Left colon (tissue), 2 donors: ENCODE results near the gene OR2T8. TPM values are rescaled to one million over a fixed set of nuclear protein-coding genes. Genes with fewer than 3 reads are reported as not detected.
"Not testable (repeated sequence)": the region's sequence is repeated elsewhere in the genome, so short reads cannot be mapped to it uniquely, and the experiment has no call there.

Experiments used
- ATAC-seq: fragments of 200-7000 bp; cut with Tn5 transposase; one replicate; pipeline ENCODE4 v1.9.1; 2020; ENCODE audit warnings: mild to moderate bottlenecking, moderate library complexity
- DNase-seq, 2 donors: peaks; one replicate each; pipeline ENCODE4 v3.0.0-alpha.2; 2020
- intact Hi-C, 2 donors: fragments of 100-400 bp; cut with DNase I in 1 of 2; cut with micrococcal nuclease in 1 of 2; formaldehyde crosslinking; loops; one replicate each; pipeline versions ENCODE4 v1.11.2 to v1.14.0; 2022; cut with DNase I, micrococcal nuclease
- long read RNA-seq: library from polyadenylated mRNA; unstranded; transcript quantifications from one replicate; pipeline ENCODE4 v2.0.0, GENCODE V29; 2021
- total RNA-seq, 2 donors: library from RNA; stranded (reverse); fragmentation: NEBNext Ultra II Directional; extraction: Animal tissue kit (Norgen Biotek cat#: 25700); gene quantifications; one replicate each; pipeline ENCODE4 v1.2.1, GENCODE V29; 2021
- donor health status: DM: no; HTN: no; CAD: no.
- donor health status: DM: yes; HTN: yes; CAD: no.

The OR2T8 gene
- total RNA-seq = under 1 TPM in 1 of 2 donors, not detected in 1; 0.27 TPM
- long read RNA-seq = 0 reads

GRCh38 chr1:247919952-247920351, at the start of gene OR2T8:
Gene OR2T8, plus strand, starts transcription at chr1:247920252. Its CDS starts 766 bp downstream, at chr1:247921018.
- DNase-seq = no peak
- intact Hi-C loops = no loop called here
- ATAC-seq = no peak

- ATAC-seq = no peak
- intact Hi-C loops = no loop called here
- no peak for DNase-seq
These were observed 36.7 kb upstream of the OR2T8 start for GRCh38 chr1:247883346-247883745.

GRCh38 chr1:247884797-247885413, 35.1 kb upstream of the OR2T8 start:
- DNase-seq (no peak), ATAC-seq (no peak)

GRCh38 chr1:247895163-247895637, 24.9 kb upstream of the OR2T8 start, which contains the start of gene OR2W3:
Gene OR2W3, plus strand, starts transcription at chr1:247895587. Its CDS starts 0 bp downstream, at chr1:247895587.
- ATAC-seq = no peak
- intact Hi-C loops = no loop called here
- no peak for DNase-seq

More at GRCh38 chr1:247884797-247885413, 35.1 kb upstream of the OR2T8 start:
- intact Hi-C loops = no loop called here

- ATAC-seq (no peak), DNase-seq (no peak)
- intact Hi-C loops = no loop called here
These were observed 24.1 kb upstream of the OR2T8 start for GRCh38 chr1:247895976-247896375.

GRCh38 chr1:247904122-247904521, 15.9 kb upstream of the OR2T8 start:
- no peak for ATAC-seq
- intact Hi-C loops = no loop called here

GRCh38 chr1:247905181-247905580, 14.9 kb upstream of the OR2T8 start:
- intact Hi-C loops = no loop called here
- no peak for DNase-seq
- ATAC-seq = no peak

More at GRCh38 chr1:247904122-247904521, 15.9 kb upstream of the OR2T8 start:
- no peak for DNase-seq

- intact Hi-C loops = no loop called here
- DNase-seq (no peak), ATAC-seq (no peak)
These were observed 14.0 kb upstream of the OR2T8 start for GRCh38 chr1:247905910-247906503.

GRCh38 chr1:247906504-247907047, 13.5 kb upstream of the OR2T8 start:
- intact Hi-C loops = no loop called here
- ATAC-seq (peak; percentile 66), DNase-seq (no peak)

GRCh38 chr1:247908766-247909165, 11.3 kb upstream of the OR2T8 start:
- ATAC-seq (no peak), DNase-seq (no peak)
- intact Hi-C loops = no loop called here

GRCh38 chr1:247913786-247914185, 6.3 kb upstream of the OR2T8 start:
- intact Hi-C loops = no loop called here
- ATAC-seq (no peak), DNase-seq (no peak)

GRCh38 chr1:247914941-247915662, 5.0 kb upstream of the OR2T8 start:
- ATAC-seq = no peak
- intact Hi-C loops = no loop called here
- DNase-seq = no peak

GRCh38 chr1:247923941-247924340, 3.9 kb downstream of the OR2T8 start:
- intact Hi-C loops = no loop called here
- DNase-seq = no peak
- no peak for ATAC-seq

- DNase-seq (no peak), ATAC-seq (no peak)
- intact Hi-C loops = no loop called here
These were observed 4.8 kb downstream of the OR2T8 start, which contains the start of gene OR2AJ1 for GRCh38 chr1:247924868-247925267. Gene OR2AJ1, plus strand, starts transcription at chr1:247924889. Its CDS starts 8,880 bp downstream, at chr1:247933769.

- intact Hi-C loops = no loop called here
- ATAC-seq (no peak), DNase-seq (no peak)
These were observed 13.9 kb downstream of the OR2T8 start for GRCh38 chr1:247933989-247934388.

- no peak for ATAC-seq
- intact Hi-C loops = no loop called here
- no peak for DNase-seq
These were observed 15.7 kb downstream of the OR2T8 start for GRCh38 chr1:247935781-247936180.

- ATAC-seq (no peak), DNase-seq (no peak)
- intact Hi-C loops = no loop called here
These were observed 16.4 kb downstream of the OR2T8 start for GRCh38 chr1:247936415-247936814.

- peak; percentile 38 to 82 for DNase-seq
- peak; percentile 85 for ATAC-seq
- intact Hi-C loops = not testable (repeated sequence)
These were observed 17.1 kb downstream of the OR2T8 start for GRCh38 chr1:247936965-247937734.

GRCh38 chr1:247942624-247943023, 22.6 kb downstream of the OR2T8 start:
- no peak for ATAC-seq
- intact Hi-C loops = no loop called here
- DNase-seq = no peak
